Keratinocyte (primary cell): ENCODE measurements around the gene NT5DC4. TPM values are rescaled to one million over a fixed set of nuclear protein-coding genes. Genes with fewer than 3 reads are reported as not detected.

Experiments used
- DNase-seq: peaks from one replicate; pipeline ENCODE4 v3.0.0-alpha.2; 2011; ENCODE audit warnings: low read depth, missing footprints, low spot score
- FAIRE-seq: peaks from 2 replicates; lab custom pipeline; 2011; peaks lifted over from hg19 to GRCh38; lab: Jason Lieb, UNC
- H2AFZ ChIP-seq: 2 replicates; pipeline ENCODE4 v1.6.0; 2012; ENCODE audit warnings: low read length, control low read depth, inconsistent platforms; ENCODE audit not compliant: control insufficient read depth
- H3K27ac ChIP-seq: 2 replicates; pipeline ENCODE4 v1.5.1; 2011; ENCODE audit warnings: low read length; ENCODE audit not compliant: control insufficient read depth, insufficient read depth
- H3K27me3 ChIP-seq: 3 replicates; pipeline ENCODE4 v1.6.0; 2011; ENCODE audit warnings: low read length; ENCODE audit not compliant: control insufficient read depth, insufficient read depth; ENCODE audit errors: extremely low read depth
- H3K36me3 ChIP-seq, 2 experiments: 2 replicates in 1 of 2; 3 replicates in 1 of 2; pipeline ENCODE4 v1.5.1; 2011; ENCODE audit warnings: low read length in 2 of 2, mild to moderate bottlenecking in 1 of 2; ENCODE audit not compliant: control insufficient read depth in 2 of 2, insufficient read depth in 2 of 2; ENCODE audit errors: extremely low read depth in 1 of 2
- H3K4me1 ChIP-seq: 3 replicates; pipeline ENCODE4 v1.5.1; 2011; ENCODE audit warnings: low read length; ENCODE audit not compliant: control insufficient read depth, insufficient read depth; ENCODE audit errors: extremely low read depth
- H3K4me2 ChIP-seq: 3 replicates; pipeline ENCODE4 v1.6.0; 2011; ENCODE audit warnings: low read depth, low read length; ENCODE audit not compliant: control insufficient read depth, insufficient read depth; ENCODE audit errors: extremely low read depth
- H3K4me3 ChIP-seq, 3 experiments: fragments of 200-600 bp in 1 of 3; sonication (generic) in 1 of 3; 2 replicates in 2 of 3; 3 replicates in 1 of 3; pipeline ENCODE4 v1.5.1; 2011 to 2016; ENCODE audit warnings: low read length in 3 of 3, mild to moderate bottlenecking in 3 of 3, control low read depth in 2 of 3, inconsistent platforms in 1 of 3, low read depth in 1 of 3, mixed read lengths in 1 of 3, mixed run types in 1 of 3, moderate library complexity in 1 of 3; ENCODE audit not compliant: control insufficient read depth in 2 of 3, insufficient read depth in 2 of 3; ENCODE audit errors: extremely low read depth in 1 of 3
- H3K79me2 ChIP-seq: 2 replicates; pipeline ENCODE4 v1.6.0; 2012; ENCODE audit warnings: low read length; ENCODE audit not compliant: control insufficient read depth, insufficient read depth
- H3K9ac ChIP-seq: 3 replicates; pipeline ENCODE4 v1.6.0; 2011; ENCODE audit warnings: low read length; ENCODE audit not compliant: control insufficient read depth, insufficient read depth; ENCODE audit errors: extremely low read depth
- H3K9me1 ChIP-seq: 3 replicates; pipeline ENCODE4 v1.6.0; 2011; ENCODE audit warnings: low read length; ENCODE audit not compliant: control insufficient read depth, insufficient read depth; ENCODE audit errors: extremely low read depth
- H3K9me3 ChIP-seq: 2 replicates; pipeline ENCODE4 v1.5.1; 2012; ENCODE audit warnings: low read depth, low read length; ENCODE audit not compliant: control insufficient read depth
- H4K20me1 ChIP-seq: 3 replicates; pipeline ENCODE4 v1.6.0; 2011; ENCODE audit warnings: low read length; ENCODE audit not compliant: control insufficient read depth, insufficient read depth; ENCODE audit errors: extremely low read depth
- EZH2 ChIP-seq: IDR thresholded peaks from one replicate; pipeline ENCODE4 v1.6.1; 2012; ENCODE audit warnings: inconsistent platforms, mild to moderate bottlenecking, low read length, moderate library complexity
- dilution Hi-C: fragments of 300-500 bp; cut with MboI; formaldehyde crosslinking; loops from one replicate; pipeline ENCODE4 v1.7.0; 2020; ENCODE audit warnings: low sequenced_read_pairs; ENCODE audit not compliant: extremely low pct_ligation_motif_present
- polyA plus RNA-seq, 5 experiments: library from polyadenylated mRNA; depleted of rRNA in 3 of 5; stranded (reverse) in 3 of 5; stranded (forward) in 1 of 5; unstranded in 1 of 5; fragments of >200 nt; gene quantifications; 1 replicate in 1 of 5; 2 replicates in 3 of 5; 3 replicates in 1 of 5; pipeline versions ENCODE4 v1.2.1 to v1.2.3, GENCODE V29; 2011 to 2012; ENCODE audit warnings: missing spikeins in 2 of 5, low read depth in 1 of 5, low replicate concordance in 1 of 5
- TF ChIP-seq, protein P1 (sequence below), 3 experiments: IDR thresholded peaks in 1 of 3; conservative IDR thresholded peaks in 1 of 3; optimal IDR thresholded peaks in 1 of 3; 2 replicates in 2 of 3; 3 replicates in 1 of 3; pipeline versions ENCODE3 to v1.5.1; 2011; ENCODE audit warnings: low read length in 3 of 3, mild to moderate bottlenecking in 3 of 3, moderate library complexity in 2 of 3, control low read depth in 1 of 3, inconsistent platforms in 1 of 3; ENCODE audit not compliant: insufficient read depth in 2 of 3; ENCODE audit errors: extremely low read depth in 1 of 3

The NT5DC4 gene
- polyA plus RNA-seq, 1 donor (not counting 4 experiments of a cell fraction or from before 2014, with no cell fraction given): 1.00 TPM

DNA sequence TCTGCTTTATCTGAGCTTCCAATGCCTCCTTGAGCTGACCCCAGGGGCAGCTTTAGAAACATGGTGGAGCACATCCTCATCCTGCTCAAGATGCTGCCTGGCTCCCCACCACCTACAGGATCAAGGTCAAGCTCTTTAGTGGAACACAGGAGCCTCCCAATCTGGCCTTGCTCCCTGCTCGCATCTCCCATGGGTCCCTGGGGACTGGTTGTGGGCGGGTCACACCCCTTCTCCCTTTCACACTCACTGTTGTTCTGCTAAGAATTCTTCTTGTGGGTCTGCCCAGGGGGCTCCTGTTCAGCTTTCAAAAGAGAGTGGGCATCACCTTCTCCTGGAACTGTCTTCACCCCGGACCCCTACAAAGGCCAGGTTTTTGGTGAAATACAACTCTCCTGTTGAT, 8.4 kb upstream of the NT5DC4 start:
- no peaks in the 10 kb centered on the region for H3K79me2 ChIP-seq
- H3K27ac ChIP-seq: no peak overlapping the region
- H3K4me3 ChIP-seq: no peak overlapping the region
- no peak overlapping the region for H2AFZ ChIP-seq
- H3K36me3 ChIP-seq: no peaks in the 10 kb centered on the region
- H3K9ac ChIP-seq: no peak overlapping the region
- H3K9me1 ChIP-seq: no peaks in the 10 kb centered on the region
- dilution Hi-C loops: no loop called here
- no peaks in the 10 kb centered on the region for H3K27me3 ChIP-seq
- no peaks in the 10 kb centered on the region for H4K20me1 ChIP-seq
- peaks cover 21% of the 10 kb centered on the region for H3K4me1 ChIP-seq
- no peak overlapping the region for H3K4me2 ChIP-seq
- FAIRE-seq (no peak), DNase-seq (no peak)
- no peak for TF ChIP-seq EZH2
- TF ChIP-seq, protein P1, sequence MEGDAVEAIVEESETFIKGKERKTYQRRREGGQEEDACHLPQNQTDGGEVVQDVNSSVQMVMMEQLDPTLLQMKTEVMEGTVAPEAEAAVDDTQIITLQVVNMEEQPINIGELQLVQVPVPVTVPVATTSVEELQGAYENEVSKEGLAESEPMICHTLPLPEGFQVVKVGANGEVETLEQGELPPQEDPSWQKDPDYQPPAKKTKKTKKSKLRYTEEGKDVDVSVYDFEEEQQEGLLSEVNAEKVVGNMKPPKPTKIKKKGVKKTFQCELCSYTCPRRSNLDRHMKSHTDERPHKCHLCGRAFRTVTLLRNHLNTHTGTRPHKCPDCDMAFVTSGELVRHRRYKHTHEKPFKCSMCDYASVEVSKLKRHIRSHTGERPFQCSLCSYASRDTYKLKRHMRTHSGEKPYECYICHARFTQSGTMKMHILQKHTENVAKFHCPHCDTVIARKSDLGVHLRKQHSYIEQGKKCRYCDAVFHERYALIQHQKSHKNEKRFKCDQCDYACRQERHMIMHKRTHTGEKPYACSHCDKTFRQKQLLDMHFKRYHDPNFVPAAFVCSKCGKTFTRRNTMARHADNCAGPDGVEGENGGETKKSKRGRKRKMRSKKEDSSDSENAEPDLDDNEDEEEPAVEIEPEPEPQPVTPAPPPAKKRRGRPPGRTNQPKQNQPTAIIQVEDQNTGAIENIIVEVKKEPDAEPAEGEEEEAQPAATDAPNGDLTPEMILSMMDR (optimal IDR thresholded peaks at IDR 0.05 in 1 of 3, IDR thresholded peaks at IDR 0.05 in 1 of 3, conservative IDR thresholded peaks at IDR 0.05 in 1 of 3; ENCODE audit: extremely low read depth in 1 of 3, insufficient read depth in 2 of 3, low read length in 3 of 3): no peak
- H3K9me3 ChIP-seq: no peaks in the 10 kb centered on the region

DNA sequence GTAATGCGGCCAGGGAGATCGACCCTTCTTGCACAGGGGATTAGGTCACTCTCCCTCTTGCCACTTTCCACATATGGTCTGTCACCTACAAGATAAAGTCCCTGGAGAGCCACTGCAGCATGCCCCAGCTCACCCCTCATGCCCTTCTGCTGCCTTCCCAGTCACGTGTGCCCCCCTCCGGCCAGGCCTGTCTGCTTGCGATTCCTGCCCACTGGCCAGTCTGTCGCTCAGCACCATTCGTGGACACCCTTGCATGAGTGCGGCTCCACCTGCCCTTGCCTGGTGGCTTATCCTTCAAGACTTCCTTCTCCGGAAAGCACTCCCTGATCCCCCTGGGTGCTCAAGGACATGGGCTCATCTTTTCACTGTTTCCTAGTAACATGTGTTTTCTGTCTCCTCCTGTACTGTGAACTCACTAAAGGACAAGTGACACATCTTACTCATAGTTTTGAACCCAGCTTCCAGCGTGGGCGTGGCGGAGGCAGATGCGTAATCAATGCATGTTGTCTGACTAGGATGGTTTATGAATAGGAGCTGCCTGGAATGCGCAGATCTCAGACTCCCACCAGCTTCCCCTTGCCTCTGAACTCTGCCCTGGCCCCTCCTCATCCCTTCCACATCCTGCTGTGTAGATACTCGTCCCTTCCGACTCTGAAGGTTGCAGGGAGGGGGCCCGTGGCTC, 7.8 kb upstream of the NT5DC4 start:
- no peaks in the 10 kb centered on the region for H3K79me2 ChIP-seq
- FAIRE-seq (no peak), DNase-seq (no peak)
- no peak overlapping the region for H3K4me3 ChIP-seq
- H3K27me3 ChIP-seq: no peaks in the 10 kb centered on the region
- no peak overlapping the region for H2AFZ ChIP-seq
- no peaks in the 10 kb centered on the region for H3K9me1 ChIP-seq
- H3K27ac ChIP-seq: no peak overlapping the region
- no peaks in the 10 kb centered on the region for H4K20me1 ChIP-seq
- H3K9me3 ChIP-seq: no peaks in the 10 kb centered on the region
- TF ChIP-seq, protein P1 (optimal IDR thresholded peaks at IDR 0.05 in 1 of 3, IDR thresholded peaks at IDR 0.05 in 1 of 3, conservative IDR thresholded peaks at IDR 0.05 in 1 of 3; ENCODE audit: extremely low read depth in 1 of 3, insufficient read depth in 2 of 3, low read length in 3 of 3): no peak
- TF ChIP-seq EZH2: no peak
- no peak overlapping the region for H3K9ac ChIP-seq
- no peaks in the 10 kb centered on the region for H3K36me3 ChIP-seq
- dilution Hi-C loops: no loop called here
- peaks cover 21% of the 10 kb centered on the region for H3K4me1 ChIP-seq
- no peak overlapping the region for H3K4me2 ChIP-seq
